ENCODE measurements around the gene R3HDM1.

The R3HDM1 gene

DNA sequence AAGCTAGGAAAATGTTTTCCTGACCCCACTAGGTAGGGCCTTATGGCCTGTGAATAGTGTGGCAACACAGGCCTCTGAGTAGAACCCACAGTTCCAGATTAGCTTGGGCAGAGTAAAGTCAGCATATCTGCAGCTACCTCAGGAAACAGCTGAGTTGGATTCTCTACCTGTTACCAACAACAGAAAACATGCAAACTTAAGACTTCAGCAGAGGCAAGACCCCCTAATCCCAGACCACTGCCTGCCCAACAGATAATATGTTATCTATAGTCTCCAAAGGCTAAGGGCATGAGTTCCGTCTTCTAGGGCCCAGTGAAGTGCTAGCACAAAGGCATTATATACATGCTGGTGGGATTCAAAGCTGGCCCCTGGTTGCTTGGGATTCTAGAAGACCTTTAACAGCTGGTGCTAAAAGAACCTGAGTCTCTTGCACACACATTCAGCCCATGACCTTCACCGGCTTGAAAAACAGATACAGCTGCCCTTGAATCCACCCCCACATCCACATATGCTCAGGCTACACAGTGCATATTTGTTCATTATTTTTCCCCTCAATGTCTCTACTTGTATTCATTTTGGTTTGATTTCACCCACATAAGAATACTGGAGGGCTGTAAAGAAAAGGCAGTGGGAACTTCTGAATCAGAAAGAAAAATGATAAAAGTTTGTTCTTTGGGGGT, 196.9 kb downstream of the R3HDM1 start:
- DNase-seq = no peak

GRCh38 chr2:135732561-135732960, 201.3 kb downstream of the R3HDM1 start:
- DNase-seq = no peak

- DNase-seq = no peak
These were observed 201.8 kb downstream of the R3HDM1 start for GRCh38 chr2:135733045-135733444.

- no peak for DNase-seq
These were observed 205.3 kb downstream of the R3HDM1 start for GRCh38 chr2:135736546-135736945.

DNA sequence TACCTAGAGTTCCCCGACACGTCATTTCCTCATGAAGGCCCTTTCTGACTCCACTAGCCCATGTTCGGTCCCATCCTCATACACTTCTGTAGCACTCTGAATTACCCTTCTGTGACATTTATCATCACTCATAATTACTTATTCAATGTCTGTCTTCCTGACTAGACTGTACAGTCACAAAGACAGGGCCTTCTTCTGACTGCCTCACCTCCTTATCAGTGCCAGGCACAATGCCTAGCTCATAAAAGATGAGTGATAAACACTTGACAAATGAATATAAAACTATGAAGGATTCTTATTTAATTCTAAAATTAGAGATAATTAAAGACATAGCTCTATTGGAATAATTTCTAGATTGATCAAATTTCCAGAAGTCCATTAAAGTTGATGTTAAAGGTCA, 208.9 kb downstream of the R3HDM1 start:
- no peak for DNase-seq

GRCh38 chr2:135741043-135741394, 209.7 kb downstream of the R3HDM1 start:
- no peak for DNase-seq

- peak; percentile 97 to 98 for DNase-seq
These were observed 210.4 kb downstream of the R3HDM1 start, which contains the start of gene UBXN4 for GRCh38 chr2:135741395-135742324. UBXN4 (plus strand) TSS chr2:135741855; CDS start chr2:135741930, 75 bp downstream.

- DNase-seq = peak; percentile 30 to 61
These were observed 211.1 kb downstream of the R3HDM1 start for GRCh38 chr2:135742325-135742757.

DNA sequence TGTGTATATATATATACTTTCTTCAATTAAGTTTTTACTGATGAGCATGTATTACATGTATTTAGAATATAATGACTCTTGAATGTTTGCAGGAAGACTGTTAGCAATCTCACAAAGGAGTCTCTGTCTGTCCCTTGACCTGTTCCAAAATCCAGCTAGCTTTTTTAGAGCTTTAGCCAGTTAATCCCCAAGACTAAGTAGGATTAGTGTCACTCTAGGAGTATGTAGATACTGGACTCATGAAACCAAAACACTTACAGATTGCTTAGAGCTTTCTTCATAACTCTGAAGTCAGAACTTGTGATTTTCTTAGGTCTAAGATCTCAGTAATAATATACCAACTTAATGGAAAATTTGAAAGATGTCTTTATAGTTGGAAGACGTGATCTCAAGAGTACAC, 212.6 kb downstream of the R3HDM1 start:
- DNase-seq = no peak

GRCh38 chr2:135744760-135745314, 213.6 kb downstream of the R3HDM1 start:
- DNase-seq = peak; percentile 13 to 31

DNA sequence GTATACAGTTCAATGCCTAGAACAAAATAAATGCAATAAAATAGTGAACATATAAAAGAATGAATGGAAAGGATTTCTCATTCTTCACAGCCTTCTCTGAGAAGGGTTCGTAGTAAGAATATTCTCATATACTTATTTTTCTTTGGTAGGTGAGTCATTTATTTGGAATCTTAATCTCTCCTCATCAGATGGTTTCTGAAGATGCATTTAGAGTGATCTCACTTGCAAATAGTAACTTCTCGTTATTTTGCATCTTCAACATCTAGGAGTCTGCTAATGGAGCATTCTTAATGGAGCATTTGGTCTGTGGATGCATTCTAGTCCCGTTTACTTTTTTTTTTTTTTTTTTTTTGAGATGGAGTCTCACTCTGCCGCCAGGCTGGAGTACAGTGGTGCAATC, 214.3 kb downstream of the R3HDM1 start:
- no peak for DNase-seq

DNA sequence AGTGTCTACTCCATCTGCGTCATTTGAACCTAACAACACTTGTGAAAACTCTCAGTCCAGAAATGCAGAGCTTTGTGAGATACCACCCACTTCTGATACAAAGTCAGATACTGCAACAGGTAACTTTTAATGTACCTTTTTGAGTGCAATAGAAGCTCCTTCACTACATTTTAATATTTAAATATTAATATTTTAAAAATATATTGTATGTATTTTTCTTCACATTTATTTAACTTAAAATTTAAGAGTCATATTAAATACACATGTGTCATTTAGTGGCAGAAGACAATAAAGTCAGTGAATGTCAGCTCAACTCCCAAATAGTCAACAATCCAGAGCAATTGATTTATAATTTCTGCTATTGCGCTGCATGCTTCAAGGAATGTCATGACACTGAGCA, 224.3 kb downstream of the R3HDM1 start:
- no peak for DNase-seq

GRCh38 chr2:135756692-135757091, 225.4 kb downstream of the R3HDM1 start:
- no peak for DNase-seq

GRCh38 chr2:135762022-135762421, 230.7 kb downstream of the R3HDM1 start:
- no peak for DNase-seq

GRCh38 chr2:135762530-135762929, 231.2 kb downstream of the R3HDM1 start:
- no peak for DNase-seq

GRCh38 chr2:135768863-135769262, 237.6 kb downstream of the R3HDM1 start:
- DNase-seq = no peak

GRCh38 chr2:135773319-135773718, 242.0 kb downstream of the R3HDM1 start:
- no peak for DNase-seq

DNA sequence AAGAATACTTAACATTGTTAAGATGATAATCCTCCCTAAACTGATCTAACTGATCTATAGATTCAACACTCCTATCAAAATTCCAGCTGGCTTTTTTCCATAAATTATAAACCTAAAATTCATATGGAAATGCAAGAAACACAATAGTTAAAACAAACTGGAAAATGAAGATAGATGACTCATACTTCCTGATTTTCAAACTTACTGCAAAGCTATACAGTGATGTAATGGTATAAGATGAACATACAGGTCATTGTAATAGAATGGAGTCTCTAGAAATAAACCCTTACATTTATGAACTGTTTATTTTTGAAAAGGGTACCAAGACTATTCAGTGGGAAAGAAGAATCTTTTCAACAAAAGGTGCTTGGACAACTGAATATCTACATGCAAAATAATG, 242.6 kb downstream of the R3HDM1 start:
- DNase-seq = no peak
